Testis (tissue), 2 donors: Measurements from ENCODE around the gene RCOR1.

Experiments
- CTCF ChIP-seq, 3 experiments: fragments of 450-650 bp in 2 of 3; fragments of 200-600 bp in 1 of 3; sonication (generic) in 1 of 3; IDR thresholded peaks; one replicate each; pipeline ENCODE4 v1.5.1; 2016 to 2019; ENCODE audit warnings: antibody characterized with exemption in 3 of 3, mild to moderate bottlenecking in 2 of 3, moderate library complexity in 1 of 3
- POLR2A ChIP-seq: fragments of 450-650 bp; IDR thresholded peaks from one replicate; pipeline ENCODE4 v1.6.1; 2017; ENCODE audit warnings: antibody characterized with exemption, mild to moderate bottlenecking, moderate library complexity

- no peak for TF ChIP-seq CTCF (IDR thresholded peaks at IDR 0.05)
- no peak for TF ChIP-seq POLR2A
These were observed 131.2 kb downstream of the RCOR1 start for GRCh38 chr14:102723650-102724049.
